Measurements from ENCODE around the gene ABCG1. TPM values are rescaled to one million over a fixed set of nuclear protein-coding genes. Genes with fewer than 3 reads are reported as not detected.

ABCG1 gene
- total RNA-seq, 1 donor from 2014 or later: 1.3 TPM

- Mint-ChIP-seq H3K27me3 (ENCODE audit: low read depth, unreplicated experiment) (peaks cover 55% of the 10 kb centered on the region), H3K36me3 (ENCODE audit: low read depth, unreplicated experiment) (no peaks in the 10 kb centered on the region), H3K4me3 (ENCODE audit: unreplicated experiment) (no peak overlapping the region), H3K27ac (ENCODE audit: unreplicated experiment) (no peak overlapping the region), H3K9me3 (ENCODE audit: unreplicated experiment) (no peaks in the 10 kb centered on the region), H3K4me1 (ENCODE audit: low read depth, unreplicated experiment) (no peaks in the 10 kb centered on the region)
- no peak overlapping the region for H3K4me2 ChIP-seq (ENCODE audit: low read length)
- peaks cover 10% of the 10 kb centered on the region for H3K27me3 ChIP-seq (ENCODE audit: insufficient read depth, low read length)
- FAIRE-seq: no peak
- H3K4me1 ChIP-seq (ENCODE audit: insufficient read depth, low read length): no peaks in the 10 kb centered on the region
- no peak overlapping the region for H3K27ac ChIP-seq (ENCODE audit: low read depth, low read length)
- H3K36me3 ChIP-seq (ENCODE audit: insufficient read depth, low read length): no peaks in the 10 kb centered on the region
- TF ChIP-seq CTCF (IDR thresholded peaks at IDR 0.05; ENCODE audit: insufficient read depth, low read depth, low read length) (no peak), EZH2 (IDR thresholded peaks at IDR 0.05; ENCODE audit: insufficient read depth, low read length) (no peak)
- no peaks in the 10 kb centered on the region for H4K20me1 ChIP-seq (ENCODE audit: insufficient read depth, low read length)
- no peaks in the 10 kb centered on the region for H3K79me2 ChIP-seq (ENCODE audit: insufficient read depth, low read length)
- no peak overlapping the region for H3K4me3 ChIP-seq (ENCODE audit: insufficient read depth, low read depth, low read length)
- no peak overlapping the region for H2AFZ ChIP-seq (ENCODE audit: low read depth, low read length)
- H3K9me3 ChIP-seq (ENCODE audit: insufficient read depth, low read depth, low read length): no peaks in the 10 kb centered on the region
- DNase-seq (ENCODE audit: low read depth): no peak
- no peak overlapping the region for H3K9ac ChIP-seq (ENCODE audit: low read length)
These were observed 84.5 kb downstream of the ABCG1 start for GRCh38 chr21:42303443-42303842.

GRCh38 chr21:42304556-42305454, 85.9 kb downstream of the ABCG1 start:
- no peak overlapping the region for H3K9ac ChIP-seq (ENCODE audit: low read length)
- H3K4me2 ChIP-seq (ENCODE audit: low read length): no peak overlapping the region
- H3K4me3 ChIP-seq (ENCODE audit: insufficient read depth, low read depth, low read length): no peak overlapping the region
- H3K27ac ChIP-seq (ENCODE audit: low read depth, low read length): no peak overlapping the region
- Mint-ChIP-seq H3K4me1 (ENCODE audit: low read depth, unreplicated experiment) (peaks cover 3% of the 10 kb centered on the region), H3K27ac (ENCODE audit: unreplicated experiment) (no peak overlapping the region), H3K27me3 (ENCODE audit: low read depth, unreplicated experiment) (peaks cover 54% of the 10 kb centered on the region), H3K9me3 (ENCODE audit: unreplicated experiment) (no peaks in the 10 kb centered on the region), H3K4me3 (ENCODE audit: unreplicated experiment) (no peak overlapping the region), H3K36me3 (ENCODE audit: low read depth, unreplicated experiment) (no peaks in the 10 kb centered on the region)
- FAIRE-seq: no peak
- no peaks in the 10 kb centered on the region for H3K9me3 ChIP-seq (ENCODE audit: insufficient read depth, low read depth, low read length)
- TF ChIP-seq EZH2 (IDR thresholded peaks at IDR 0.05; ENCODE audit: insufficient read depth, low read length) (no peak), CTCF (IDR thresholded peaks at IDR 0.05; ENCODE audit: insufficient read depth, low read depth, low read length) (no peak)
- no peaks in the 10 kb centered on the region for H3K4me1 ChIP-seq (ENCODE audit: insufficient read depth, low read length)
- H3K79me2 ChIP-seq (ENCODE audit: insufficient read depth, low read length): no peaks in the 10 kb centered on the region
- no peaks in the 10 kb centered on the region for H4K20me1 ChIP-seq (ENCODE audit: insufficient read depth, low read length)
- H3K27me3 ChIP-seq (ENCODE audit: insufficient read depth, low read length): peaks cover 10% of the 10 kb centered on the region
- no peak overlapping the region for H2AFZ ChIP-seq (ENCODE audit: low read depth, low read length)
- no peaks in the 10 kb centered on the region for H3K36me3 ChIP-seq (ENCODE audit: insufficient read depth, low read length)
- DNase-seq (ENCODE audit: low read depth): no peak

DNA sequence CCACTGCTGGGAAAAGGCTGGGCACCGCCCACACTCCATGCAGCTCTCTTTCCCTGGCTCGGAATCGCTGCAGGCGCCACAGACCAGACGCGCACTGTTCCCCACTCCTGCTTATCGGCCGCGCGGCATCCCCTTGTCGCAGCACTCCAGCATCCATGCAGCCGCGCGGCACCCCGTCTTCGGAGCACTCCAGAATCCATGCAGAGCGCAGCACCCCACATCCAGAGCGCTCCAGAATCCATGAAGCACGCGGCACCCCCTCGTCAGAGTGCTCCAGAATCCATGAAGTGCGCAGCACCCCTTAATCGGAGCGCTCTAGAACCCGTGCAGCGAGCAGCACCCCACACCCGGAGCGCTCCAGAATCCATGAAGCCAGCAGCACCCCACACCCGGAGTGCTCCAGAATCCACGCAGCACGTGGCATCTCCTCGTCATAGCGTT, 86.8 kb downstream of the ABCG1 start:
- Histone ChIP-seq H3K4me1 (ENCODE audit: insufficient read depth, low read length) (no peaks in the 10 kb centered on the region), H4K20me1 (ENCODE audit: insufficient read depth, low read length) (no peaks in the 10 kb centered on the region), H3K79me2 (ENCODE audit: insufficient read depth, low read length) (no peaks in the 10 kb centered on the region), H3K4me3 (ENCODE audit: insufficient read depth, low read depth, low read length) (no peak overlapping the region), H3K9ac (ENCODE audit: low read length) (no peak overlapping the region), H3K4me2 (ENCODE audit: low read length) (no peak overlapping the region), H3K9me3 (ENCODE audit: insufficient read depth, low read depth, low read length) (no peaks in the 10 kb centered on the region), H3K27ac (ENCODE audit: low read depth, low read length) (no peak overlapping the region), H3K27me3 (ENCODE audit: insufficient read depth, low read length) (peaks cover 10% of the 10 kb centered on the region), H2AFZ (ENCODE audit: low read depth, low read length) (no peak overlapping the region), H3K36me3 (ENCODE audit: insufficient read depth, low read length) (no peaks in the 10 kb centered on the region)
- no peaks in the 10 kb centered on the region for H3K9me3 Mint-ChIP-seq (ENCODE audit: unreplicated experiment)
- DNase-seq (ENCODE audit: low read depth): no peak
- H3K4me1 Mint-ChIP-seq (ENCODE audit: low read depth, unreplicated experiment): peaks cover 3% of the 10 kb centered on the region
- no peak for TF ChIP-seq EZH2 (IDR thresholded peaks at IDR 0.05; ENCODE audit: insufficient read depth, low read length)
- no peak for TF ChIP-seq CTCF (IDR thresholded peaks at IDR 0.05; ENCODE audit: insufficient read depth, low read depth, low read length)
- H3K4me3 Mint-ChIP-seq (ENCODE audit: unreplicated experiment): no peak overlapping the region
- H3K36me3 Mint-ChIP-seq (ENCODE audit: low read depth, unreplicated experiment): no peaks in the 10 kb centered on the region
- peaks cover 51% of the 10 kb centered on the region for H3K27me3 Mint-ChIP-seq (ENCODE audit: low read depth, unreplicated experiment)
- no peak for FAIRE-seq
- H3K27ac Mint-ChIP-seq (ENCODE audit: unreplicated experiment): no peak overlapping the region

Data from astrocyte (in vitro differentiated cells and primary cell).